ENCODE measurements around the gene CCDC18. TPM values are rescaled to one million over a fixed set of nuclear protein-coding genes. Genes with fewer than 3 reads are reported as not detected.
A peak's percentile ranks its signal among the peaks of the same experiment; 100 is the strongest.
"Not testable (repeated sequence)": the region's sequence is repeated elsewhere in the genome, so short reads cannot be mapped to it uniquely, and the experiment has no call there.

Gene CCDC18
- total RNA-seq, 1 donor from 2014 or later: 7.9 TPM

GRCh38 chr1:93172778-93173177 lies 7.7 kb upstream of the CCDC18 start:
- Histone ChIP-seq H3K27me3 (ENCODE audit: insufficient read depth, low read length) (no peaks in the 10 kb centered on the region), H3K36me3 (ENCODE audit: insufficient read depth, low read length) (peaks cover 3% of the 10 kb centered on the region), H3K79me2 (ENCODE audit: insufficient read depth, low read length) (peaks cover 98% of the 10 kb centered on the region), H2AFZ (ENCODE audit: low read depth, low read length) (no peak overlapping the region), H4K20me1 (ENCODE audit: insufficient read depth, low read length) (peaks cover 64% of the 10 kb centered on the region), H3K4me1 (ENCODE audit: insufficient read depth, low read length) (peaks cover 3% of the 10 kb centered on the region), H3K4me3 (ENCODE audit: insufficient read depth, low read depth, low read length) (no peak overlapping the region), H3K9ac (ENCODE audit: low read length) (no peak overlapping the region), H3K4me2 (ENCODE audit: low read length) (peak overlapping the region; percentile 50), H3K27ac (ENCODE audit: low read depth, low read length) (no peak overlapping the region), H3K9me3 (ENCODE audit: insufficient read depth, low read depth, low read length) (no peaks in the 10 kb centered on the region)
- TF ChIP-seq EZH2 (IDR thresholded peaks at IDR 0.05; ENCODE audit: insufficient read depth, low read length) (no peak), CTCF (IDR thresholded peaks at IDR 0.05; ENCODE audit: insufficient read depth, low read depth, low read length) (no peak)
- DNase-seq (ENCODE audit: low read depth) (peak; percentile 25), FAIRE-seq (no peak)
- no peaks in the 10 kb centered on the region for H3K27me3 Mint-ChIP-seq (ENCODE audit: low read depth, unreplicated experiment)
- H3K4me1 Mint-ChIP-seq (ENCODE audit: low read depth, unreplicated experiment): peaks cover 28% of the 10 kb centered on the region
- peak overlapping the region; percentile 31 for H3K4me3 Mint-ChIP-seq (ENCODE audit: unreplicated experiment)
- no peaks in the 10 kb centered on the region for H3K9me3 Mint-ChIP-seq (ENCODE audit: unreplicated experiment)
- H3K27ac Mint-ChIP-seq (ENCODE audit: unreplicated experiment): peak overlapping the region; percentile 83
- H3K36me3 Mint-ChIP-seq (ENCODE audit: low read depth, unreplicated experiment): peaks cover 10% of the 10 kb centered on the region

- H3K27ac ChIP-seq (ENCODE audit: low read depth, low read length); H3K27me3 Mint-ChIP-seq (ENCODE audit: low read depth, unreplicated experiment); H3K4me3 ChIP-seq (ENCODE audit: insufficient read depth, low read depth, low read length); H3K9me3 ChIP-seq (ENCODE audit: insufficient read depth, low read depth, low read length); H3K27ac Mint-ChIP-seq (ENCODE audit: unreplicated experiment); H3K9ac ChIP-seq (ENCODE audit: low read length); H3K27me3 ChIP-seq (ENCODE audit: insufficient read depth, low read length); H3K4me2 ChIP-seq (ENCODE audit: low read length); H3K36me3 Mint-ChIP-seq (ENCODE audit: low read depth, unreplicated experiment); H3K36me3 ChIP-seq (ENCODE audit: insufficient read depth, low read length); FAIRE-seq; H3K4me1 ChIP-seq (ENCODE audit: insufficient read depth, low read length); H3K9me3 Mint-ChIP-seq (ENCODE audit: unreplicated experiment); H2AFZ ChIP-seq (ENCODE audit: low read depth, low read length); DNase-seq (ENCODE audit: low read depth); H3K4me3 Mint-ChIP-seq (ENCODE audit: unreplicated experiment): not testable (repeated sequence)
- Histone ChIP-seq H4K20me1 (ENCODE audit: insufficient read depth, low read length) (peaks cover 60% of the 10 kb centered on the region), H3K79me2 (ENCODE audit: insufficient read depth, low read length) (peaks cover 97% of the 10 kb centered on the region)
- peaks cover 29% of the 10 kb centered on the region for H3K4me1 Mint-ChIP-seq (ENCODE audit: low read depth, unreplicated experiment)
These were observed 5.9 kb upstream of the CCDC18 start for GRCh38 chr1:93174638-93175037.

GRCh38 chr1:93177991-93178390 lies 2.5 kb upstream of the CCDC18 start:
- Mint-ChIP-seq H3K4me1 (ENCODE audit: low read depth, unreplicated experiment) (peaks cover 7% of the 10 kb centered on the region), H3K27ac (ENCODE audit: unreplicated experiment) (peak overlapping the region; percentile 98), H3K36me3 (ENCODE audit: low read depth, unreplicated experiment) (peaks cover 3% of the 10 kb centered on the region), H3K27me3 (ENCODE audit: low read depth, unreplicated experiment) (no peaks in the 10 kb centered on the region), H3K4me3 (ENCODE audit: unreplicated experiment) (peak overlapping the region; percentile 99), H3K9me3 (ENCODE audit: unreplicated experiment) (no peaks in the 10 kb centered on the region)
- TF ChIP-seq CTCF (IDR thresholded peaks at IDR 0.05; ENCODE audit: insufficient read depth, low read depth, low read length): no peak
- TF ChIP-seq EZH2 (IDR thresholded peaks at IDR 0.05; ENCODE audit: insufficient read depth, low read length): no peak
- peak; percentile 36 for DNase-seq (ENCODE audit: low read depth)
- Histone ChIP-seq H3K27me3 (ENCODE audit: insufficient read depth, low read length) (no peaks in the 10 kb centered on the region), H3K9me3 (ENCODE audit: insufficient read depth, low read depth, low read length) (no peaks in the 10 kb centered on the region), H3K4me3 (ENCODE audit: insufficient read depth, low read depth, low read length) (peak overlapping the region; percentile 90), H2AFZ (ENCODE audit: low read depth, low read length) (no peak overlapping the region), H4K20me1 (ENCODE audit: insufficient read depth, low read length) (peaks cover 38% of the 10 kb centered on the region), H3K4me2 (ENCODE audit: low read length) (peak overlapping the region; percentile 82), H3K4me1 (ENCODE audit: insufficient read depth, low read length) (peaks cover 13% of the 10 kb centered on the region), H3K36me3 (ENCODE audit: insufficient read depth, low read length) (peaks cover 3% of the 10 kb centered on the region), H3K79me2 (ENCODE audit: insufficient read depth, low read length) (peaks cover 82% of the 10 kb centered on the region), H3K27ac (ENCODE audit: low read depth, low read length) (peak overlapping the region; percentile 35), H3K9ac (ENCODE audit: low read length) (peak overlapping the region; percentile 96)
- no peak for FAIRE-seq

Measured in astrocyte (in vitro differentiated cells and primary cell).